MCF 10A (cell line): ENCODE results near the gene DEPDC7. TPM values are rescaled to one million over a fixed set of nuclear protein-coding genes. Genes with fewer than 3 reads are reported as not detected.
A peak's percentile ranks its signal among the peaks of the same experiment; 100 is the strongest.

Source experiments
- BruUV-seq: library from RNA; stranded (reverse); fragments of 400-500 nt; replicated peaks from 2 replicates; lab custom pipeline; 2021; lab: Mats Ljungman, UMichigan
- CTCF ChIA-PET: fragments of 300-600 bp; sonication (Branson Sonifier 250); formaldehyde crosslinking; extraction: SDS; loops from one replicate; lab custom pipeline; 2021; ENCODE audit warnings: antibody characterized with exemption, inconsistent platforms; lab: Yijun Ruan, JAX
- POLR2A ChIA-PET: fragments of 300-600, 350-650 bp; sonication (Branson Sonifier 250); formaldehyde crosslinking; extraction: SDS; loops from one replicate; lab custom pipeline; 2020; ENCODE audit warnings: antibody characterized with exemption, inconsistent platforms; lab: Yijun Ruan, JAX
- DNase-seq: peaks from one replicate; pipeline ENCODE4 v3.0.0-alpha.2; 2018; ENCODE audit not compliant: unreplicated experiment
- H3K27ac Mint-ChIP-seq: one replicate; pipeline ENCODE4 v1.8.0; 2022; ENCODE audit warnings: mild to moderate bottlenecking, low read depth, mixed read lengths; ENCODE audit not compliant: unreplicated experiment
- H3K27me3 Mint-ChIP-seq: one replicate; pipeline ENCODE4 v1.8.0; 2022; ENCODE audit warnings: mixed read lengths; ENCODE audit not compliant: insufficient read depth, unreplicated experiment
- H3K36me3 Mint-ChIP-seq: one replicate; pipeline ENCODE4 v1.8.0; 2022; ENCODE audit warnings: mild to moderate bottlenecking, moderate library complexity, mixed read lengths; ENCODE audit not compliant: insufficient read depth, unreplicated experiment
- H3K4me1 Mint-ChIP-seq: one replicate; pipeline ENCODE4 v1.8.0; 2022; ENCODE audit warnings: mixed read lengths; ENCODE audit not compliant: insufficient read depth, unreplicated experiment
- H3K4me3 Mint-ChIP-seq: one replicate; pipeline ENCODE4 v1.8.0; 2022; ENCODE audit warnings: mild to moderate bottlenecking, moderate library complexity, mixed read lengths; ENCODE audit not compliant: unreplicated experiment
- H3K9me3 Mint-ChIP-seq: one replicate; pipeline ENCODE4 v1.8.0; 2022; ENCODE audit warnings: mixed read lengths; ENCODE audit not compliant: unreplicated experiment
- intact Hi-C: fragments of 100-400 bp; cut with micrococcal nuclease; formaldehyde crosslinking; loops from 2 replicates; pipeline ENCODE4 v1.14.1; 2022
- total RNA-seq: library from RNA; stranded (reverse); gene quantifications from 2 replicates; pipeline ENCODE4 v1.2.3, GENCODE V29; 2022
- TF ChIP-seq, protein P1 (sequence below): fragments of 200-600 bp; IDR thresholded peaks from one replicate; pipeline ENCODE4 v1.8.0; 2022; ENCODE audit warnings: antibody characterized with exemption, mild to moderate bottlenecking; ENCODE audit not compliant: unreplicated experiment

The DEPDC7 gene
- total RNA-seq, 1 experiment from 2014 or later, result 3.6 TPM

DNA sequence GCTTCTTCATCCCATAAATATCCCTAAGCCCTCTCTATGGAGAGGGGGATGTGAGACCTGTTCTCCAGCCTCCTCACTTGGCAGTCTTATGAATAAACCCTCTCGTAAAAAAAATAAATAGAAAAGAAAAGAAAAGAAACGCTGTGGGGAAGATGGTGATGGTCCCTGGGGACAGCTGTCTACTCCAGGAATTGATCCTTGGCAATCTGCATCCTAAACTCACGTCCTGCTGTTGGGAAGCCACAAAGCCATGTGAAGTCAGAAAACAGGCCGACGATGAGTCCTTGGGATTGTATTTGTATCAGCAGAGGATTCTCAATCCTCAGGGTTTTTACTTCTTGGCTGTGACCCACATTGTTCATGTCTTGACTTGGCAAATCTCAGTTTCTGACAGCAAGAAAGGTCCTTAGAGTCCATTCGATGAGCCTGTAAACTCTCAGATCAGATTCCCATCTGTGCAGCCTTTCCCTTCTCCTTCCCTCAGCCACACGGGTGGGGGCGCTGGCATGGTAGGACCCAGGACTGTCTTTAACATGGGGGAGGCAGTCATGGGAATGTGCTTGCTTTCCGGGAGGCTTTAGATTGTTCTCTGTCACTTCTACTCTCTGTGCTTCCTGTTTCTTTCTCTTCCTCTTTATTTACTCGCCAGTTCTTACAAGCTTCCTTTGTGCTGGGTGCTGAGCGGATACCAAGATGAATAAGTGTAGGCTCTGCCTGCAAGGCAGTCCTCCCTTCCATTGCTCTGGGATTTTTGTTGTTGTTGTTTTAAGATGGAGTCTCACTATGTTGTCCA lies 48.6 kb downstream of the DEPDC7 start:
- peak overlapping the region; percentile 97 for H3K27ac Mint-ChIP-seq
- DNase-seq, result no peak
- TF ChIP-seq, protein P1, sequence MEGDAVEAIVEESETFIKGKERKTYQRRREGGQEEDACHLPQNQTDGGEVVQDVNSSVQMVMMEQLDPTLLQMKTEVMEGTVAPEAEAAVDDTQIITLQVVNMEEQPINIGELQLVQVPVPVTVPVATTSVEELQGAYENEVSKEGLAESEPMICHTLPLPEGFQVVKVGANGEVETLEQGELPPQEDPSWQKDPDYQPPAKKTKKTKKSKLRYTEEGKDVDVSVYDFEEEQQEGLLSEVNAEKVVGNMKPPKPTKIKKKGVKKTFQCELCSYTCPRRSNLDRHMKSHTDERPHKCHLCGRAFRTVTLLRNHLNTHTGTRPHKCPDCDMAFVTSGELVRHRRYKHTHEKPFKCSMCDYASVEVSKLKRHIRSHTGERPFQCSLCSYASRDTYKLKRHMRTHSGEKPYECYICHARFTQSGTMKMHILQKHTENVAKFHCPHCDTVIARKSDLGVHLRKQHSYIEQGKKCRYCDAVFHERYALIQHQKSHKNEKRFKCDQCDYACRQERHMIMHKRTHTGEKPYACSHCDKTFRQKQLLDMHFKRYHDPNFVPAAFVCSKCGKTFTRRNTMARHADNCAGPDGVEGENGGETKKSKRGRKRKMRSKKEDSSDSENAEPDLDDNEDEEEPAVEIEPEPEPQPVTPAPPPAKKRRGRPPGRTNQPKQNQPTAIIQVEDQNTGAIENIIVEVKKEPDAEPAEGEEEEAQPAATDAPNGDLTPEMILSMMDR, result no peak
- no peaks in the 10 kb centered on the region for H3K9me3 Mint-ChIP-seq
- H3K4me3 Mint-ChIP-seq, result no peak overlapping the region
- intact Hi-C loops, result loop anchor here (10.0 kb wide), 1 partner anchor 49 kb away; the partner anchor contains the start of gene DEPDC7
- POLR2A ChIA-PET, result interaction anchor here (0.6 to 5.7 kb wide), 8 partner anchors 19 to 170 kb away, joined by 3 to 99 read pairs (median 4); partner anchors contain the start of gene TCP11L1
- H3K27me3 Mint-ChIP-seq, result no peaks in the 10 kb centered on the region
- no TSS peak for BruUV-seq
- CTCF ChIA-PET, result interaction anchor here (0.5 to 10.4 kb wide), 30 partner anchors 9 to 927 kb away, joined by 3 to 232 read pairs (median 4); partner anchors contain the start of gene TCP11L1
- H3K36me3 Mint-ChIP-seq, result peaks cover 81% of the 10 kb centered on the region
- peaks cover 44% of the 10 kb centered on the region for H3K4me1 Mint-ChIP-seq

DNA sequence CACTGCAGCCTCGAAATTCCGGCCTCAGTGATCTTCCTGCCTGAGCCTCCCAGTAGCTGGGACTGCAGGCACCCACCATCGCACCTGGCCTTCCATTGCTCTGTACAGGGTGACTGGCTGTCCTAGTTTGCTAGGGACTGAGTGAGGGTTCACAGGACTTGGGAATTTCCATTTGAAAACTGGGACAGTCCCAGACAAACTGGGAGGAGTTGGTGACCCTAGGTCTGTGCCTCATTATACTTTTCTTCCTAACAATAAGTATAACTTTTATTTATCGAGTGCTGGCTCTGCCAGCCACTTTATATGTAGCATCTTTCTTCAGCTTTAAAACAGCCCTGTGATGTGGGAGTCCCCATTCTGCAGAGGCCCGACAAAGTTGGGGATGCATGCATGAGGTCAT lies 49.2 kb downstream of the DEPDC7 start:
- intact Hi-C loops, result loop anchor here (1.0 to 10.0 kb wide), 3 partner anchors 50 to 256 kb away; partner anchors contain the start of gene DEPDC7
- POLR2A ChIA-PET, result interaction anchor here (0.6 to 5.7 kb wide), 8 partner anchors 13 to 171 kb away, joined by 3 to 99 read pairs (median 4); no protein-coding TSS in a partner anchor
- H3K36me3 Mint-ChIP-seq, result peaks cover 81% of the 10 kb centered on the region
- CTCF ChIA-PET, result interaction anchor here (0.6 to 10.4 kb wide), 30 partner anchors 8 to 926 kb away, joined by 3 to 232 read pairs (median 4); partner anchors contain the start of gene TCP11L1
- H3K27me3 Mint-ChIP-seq, result no peaks in the 10 kb centered on the region
- H3K27ac Mint-ChIP-seq, result peak overlapping the region; percentile 97
- H3K9me3 Mint-ChIP-seq, result no peaks in the 10 kb centered on the region
- BruUV-seq, result no TSS peak
- DNase-seq, result no peak
- H3K4me3 Mint-ChIP-seq, result no peak overlapping the region
- H3K4me1 Mint-ChIP-seq, result peaks cover 39% of the 10 kb centered on the region
- TF ChIP-seq, protein P1, result no peak

DNA sequence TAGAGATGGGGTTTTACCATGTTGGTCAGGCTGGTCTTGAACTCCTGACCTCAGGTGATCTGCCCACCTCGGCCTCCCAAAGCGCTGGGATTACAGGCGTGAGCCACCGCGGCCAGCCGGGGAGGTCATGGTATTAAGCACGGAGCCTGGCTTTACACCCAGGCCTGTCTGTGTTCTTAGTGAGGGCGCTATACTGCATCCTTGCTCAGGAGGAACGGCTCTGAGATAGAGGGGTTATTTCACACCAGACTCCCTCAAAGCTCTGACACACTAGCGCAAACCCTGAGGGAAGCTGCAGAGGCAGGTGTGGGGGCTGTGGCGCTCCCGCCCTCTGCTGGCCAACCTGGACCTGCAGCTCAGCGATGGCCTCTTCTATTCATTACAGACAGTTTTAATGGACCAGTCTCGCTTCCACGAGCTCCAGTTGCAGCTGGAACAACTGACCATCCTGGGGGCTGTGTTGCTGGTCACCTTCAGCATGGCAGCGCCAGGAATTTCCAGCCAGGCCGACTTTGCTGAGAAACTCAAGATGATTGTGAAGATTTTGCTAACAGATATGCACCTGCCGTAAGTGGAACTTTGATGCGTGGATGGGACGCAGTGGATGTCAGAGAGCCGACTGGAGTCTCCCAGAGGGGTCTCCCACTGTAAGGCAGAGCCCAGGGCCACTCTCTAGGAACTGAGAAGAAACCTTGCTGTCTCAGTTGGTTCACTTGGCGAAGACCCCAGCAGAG lies 49.9 kb downstream of the DEPDC7 start:
- BruUV-seq, result no TSS peak
- Mint-ChIP-seq H3K36me3 (peaks cover 81% of the 10 kb centered on the region), H3K27me3 (no peaks in the 10 kb centered on the region), H3K4me1 (peaks cover 32% of the 10 kb centered on the region), H3K4me3 (no peak overlapping the region), H3K27ac (no peak overlapping the region), H3K9me3 (no peaks in the 10 kb centered on the region)
- DNase-seq, result peak; percentile 70
- intact Hi-C loops, result loop anchor here (1.0 to 10.0 kb wide), 3 partner anchors 51 to 256 kb away; partner anchors contain the start of gene DEPDC7
- ChIA-PET CTCF (interaction anchor here (0.5 to 10.4 kb wide), 43 partner anchors 8 to 947 kb away, joined by 3 to 232 read pairs (median 5); partner anchors contain the start of gene TCP11L1), POLR2A (interaction anchor here (0.9 to 1.6 kb wide), 9 partner anchors 13 to 175 kb away, joined by 3 to 8 read pairs (median 4); no protein-coding TSS in a partner anchor)
- TF ChIP-seq, protein P1, result peak; percentile 85
